Measurements from ENCODE around the gene MYOM1.

GRCh38 chr18:3157606-3158005 lies 62.2 kb downstream of the MYOM1 start:
- no peak for TF ChIP-seq CTCF (IDR thresholded peaks at IDR 0.05)
- no peak for TF ChIP-seq POLR2A (IDR thresholded peaks at IDR 0.05)
